ENCODE results near the gene RABL3. TPM values are rescaled to one million over a fixed set of nuclear protein-coding genes. Genes with fewer than 3 reads are reported as not detected.

The RABL3 gene
- total RNA-seq, 1 experiment from 2014 or later: 13.9 TPM

GRCh38 chr3:120780977-120781376, 38.7 kb upstream of the RABL3 start:
- POLR2A ChIA-PET: no interaction called here
- H3K4me3 ChIP-seq (ENCODE audit: low read depth, low read length): no peak overlapping the region
- Mint-ChIP-seq H3K9me3 (ENCODE audit: unreplicated experiment) (no peaks in the 10 kb centered on the region), H3K36me3 (ENCODE audit: insufficient read depth, unreplicated experiment) (peaks cover 5% of the 10 kb centered on the region), H3K4me3 (ENCODE audit: unreplicated experiment) (no peak overlapping the region), H3K27me3 (ENCODE audit: insufficient read depth, unreplicated experiment) (no peaks in the 10 kb centered on the region), H3K27ac (ENCODE audit: unreplicated experiment) (no peak overlapping the region), H3K4me1 (ENCODE audit: low read depth, unreplicated experiment) (no peaks in the 10 kb centered on the region)
- no peak for TF ChIP-seq CTCF (IDR thresholded peaks at IDR 0.05; ENCODE audit: insufficient read depth in 1 of 2, low read depth in 1 of 2, low read length in 1 of 2, severe bottlenecking in 1 of 2, unreplicated experiment in 1 of 2)
- no peaks in the 10 kb centered on the region for H3K9me3 ChIP-seq
- H3K27me3 ChIP-seq (replicated peaks; ENCODE audit: control insufficient read depth, insufficient read depth, low read length): no peaks in the 10 kb centered on the region
- CTCF ChIA-PET: interaction anchor here (0.6 kb wide), 1 partner anchor 113 kb away, joined by 3 read pairs; no protein-coding TSS in a partner anchor
- BruUV-seq (replicated peaks): no TSS peak
- H3K4me1 ChIP-seq: no peaks in the 10 kb centered on the region
- no peak for DNase-seq
- no peaks in the 10 kb centered on the region for H3K36me3 ChIP-seq (ENCODE audit: control insufficient read depth, insufficient read depth, low read length)
- intact Hi-C loops (cut with micrococcal nuclease; ENCODE audit: unreplicated experiment): no loop called here

DNA sequence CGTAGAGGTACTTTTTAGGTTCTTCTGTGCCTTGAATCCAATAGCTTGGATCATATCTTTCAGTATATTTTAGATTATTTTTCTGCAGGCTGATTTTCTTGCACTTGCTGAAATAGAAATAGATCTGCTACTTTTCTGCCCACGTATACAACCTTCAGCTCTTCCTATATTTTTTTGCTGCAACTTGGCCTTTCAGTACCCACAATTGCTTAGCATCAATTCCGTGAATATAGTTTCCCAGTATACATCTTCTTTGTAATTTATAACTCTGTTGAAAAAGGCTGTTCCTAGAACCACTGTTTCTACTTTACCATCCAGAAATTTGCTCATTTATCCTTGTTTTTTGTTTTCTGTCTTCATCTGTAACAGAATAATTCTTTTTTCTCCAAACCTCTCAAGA, 36.5 kb upstream of the RABL3 start:
- H3K4me1 ChIP-seq: no peaks in the 10 kb centered on the region
- no peak overlapping the region for H3K4me3 ChIP-seq (ENCODE audit: low read depth, low read length)
- intact Hi-C loops (cut with micrococcal nuclease; ENCODE audit: unreplicated experiment): no loop called here
- BruUV-seq (replicated peaks): no TSS peak
- Mint-ChIP-seq H3K27ac (ENCODE audit: unreplicated experiment) (no peak overlapping the region), H3K9me3 (ENCODE audit: unreplicated experiment) (no peaks in the 10 kb centered on the region), H3K4me1 (ENCODE audit: low read depth, unreplicated experiment) (no peaks in the 10 kb centered on the region), H3K4me3 (ENCODE audit: unreplicated experiment) (no peak overlapping the region), H3K36me3 (ENCODE audit: insufficient read depth, unreplicated experiment) (peaks cover 5% of the 10 kb centered on the region), H3K27me3 (ENCODE audit: insufficient read depth, unreplicated experiment) (no peaks in the 10 kb centered on the region)
- ChIA-PET POLR2A (no interaction called here), CTCF (no interaction called here)
- no peaks in the 10 kb centered on the region for H3K27me3 ChIP-seq (replicated peaks; ENCODE audit: control insufficient read depth, insufficient read depth, low read length)
- H3K36me3 ChIP-seq (ENCODE audit: control insufficient read depth, insufficient read depth, low read length): peaks cover 1% of the 10 kb centered on the region; the same call in 1 of the 2 replicates
- TF ChIP-seq CTCF (IDR thresholded peaks at IDR 0.05; ENCODE audit: insufficient read depth in 1 of 2, low read depth in 1 of 2, low read length in 1 of 2, severe bottlenecking in 1 of 2, unreplicated experiment in 1 of 2): no peak
- no peak for DNase-seq
- no peaks in the 10 kb centered on the region for H3K9me3 ChIP-seq

DNA sequence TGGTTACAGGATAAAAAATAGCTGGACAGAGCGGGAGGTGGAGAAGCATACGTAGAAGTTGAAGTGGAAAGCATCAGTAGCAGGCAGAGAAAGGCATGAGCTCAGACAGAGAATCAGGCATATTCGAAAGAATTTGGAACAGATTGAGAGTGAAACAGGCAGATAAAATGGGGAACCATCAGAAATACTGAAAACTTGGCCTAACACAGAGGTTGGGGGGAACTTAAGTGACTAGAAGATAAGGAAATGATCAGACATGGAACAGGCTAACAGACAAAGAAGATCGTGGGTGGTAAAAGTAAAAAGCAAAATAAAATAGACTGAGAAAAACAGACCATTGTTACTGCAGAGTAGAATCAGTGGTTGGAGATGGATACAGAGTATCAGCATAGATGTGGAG, 33.1 kb upstream of the RABL3 start:
- ChIA-PET CTCF (no interaction called here), POLR2A (no interaction called here)
- H3K4me3 Mint-ChIP-seq (ENCODE audit: unreplicated experiment): no peak overlapping the region
- no TSS peak for BruUV-seq (replicated peaks)
- H3K27ac Mint-ChIP-seq (ENCODE audit: unreplicated experiment): no peak overlapping the region
- Histone ChIP-seq H3K4me1 (no peaks in the 10 kb centered on the region), H3K4me3 (ENCODE audit: low read depth, low read length) (no peak overlapping the region), H3K36me3 (ENCODE audit: control insufficient read depth, insufficient read depth, low read length) (peaks cover 1% of the 10 kb centered on the region; the same call in 1 of the 2 replicates), H3K27me3 (replicated peaks; ENCODE audit: control insufficient read depth, insufficient read depth, low read length) (no peaks in the 10 kb centered on the region), H3K9me3 (no peaks in the 10 kb centered on the region)
- no peak for TF ChIP-seq CTCF (IDR thresholded peaks at IDR 0.05; ENCODE audit: insufficient read depth in 1 of 2, low read depth in 1 of 2, low read length in 1 of 2, severe bottlenecking in 1 of 2, unreplicated experiment in 1 of 2)
- H3K9me3 Mint-ChIP-seq (ENCODE audit: unreplicated experiment): no peaks in the 10 kb centered on the region
- no peaks in the 10 kb centered on the region for H3K27me3 Mint-ChIP-seq (ENCODE audit: insufficient read depth, unreplicated experiment)
- DNase-seq: no peak
- H3K36me3 Mint-ChIP-seq (ENCODE audit: insufficient read depth, unreplicated experiment): peaks cover 5% of the 10 kb centered on the region
- intact Hi-C loops (cut with micrococcal nuclease; ENCODE audit: unreplicated experiment): no loop called here
- H3K4me1 Mint-ChIP-seq (ENCODE audit: low read depth, unreplicated experiment): no peaks in the 10 kb centered on the region
